Type B pancreatic cell (in vitro differentiated cells): Measurements from ENCODE around the gene MACC1. TPM values are rescaled to one million over a fixed set of nuclear protein-coding genes. Genes with fewer than 3 reads are reported as not detected.
A peak's percentile ranks its signal among the peaks of the same experiment; 100 is the strongest.
"Not testable (repeated sequence)": the region's sequence is repeated elsewhere in the genome, so short reads cannot be mapped to it uniquely, and the experiment has no call there.

Experiments used
- DNase-seq: peaks from one replicate; pipeline ENCODE4 v3.0.0; 2021; ENCODE audit warnings: mixed read lengths; ENCODE audit not compliant: unreplicated experiment; ENCODE audit errors: extremely low spot score
- H3K27ac Mint-ChIP-seq: 2 replicates; pipeline ENCODE4 v1.8.0; 2021; ENCODE audit warnings: mild to moderate bottlenecking, mixed read lengths
- H3K27me3 Mint-ChIP-seq: 2 replicates; pipeline ENCODE4 v1.8.0; 2021; ENCODE audit warnings: mixed read lengths
- H3K36me3 Mint-ChIP-seq: 2 replicates; pipeline ENCODE4 v1.8.0; 2021; ENCODE audit warnings: mixed read lengths
- H3K4me1 Mint-ChIP-seq: one replicate; pipeline ENCODE4 v1.8.0; 2021; ENCODE audit warnings: mixed read lengths; ENCODE audit not compliant: unreplicated experiment
- H3K4me3 Mint-ChIP-seq: 2 replicates; pipeline ENCODE4 v1.8.0; 2021; ENCODE audit warnings: mild to moderate bottlenecking, mixed read lengths
- H3K9me3 Mint-ChIP-seq: 2 replicates; pipeline ENCODE4 v1.8.0; 2021; ENCODE audit warnings: mixed read lengths
- CTCF ChIP-seq: fragments of 200-600 bp; sonication (generic); conservative IDR thresholded peaks from 2 replicates; pipeline ENCODE4 v1.5.0; 2021; ENCODE audit warnings: antibody characterized with exemption, mild to moderate bottlenecking
- total RNA-seq: library from RNA; stranded (reverse); gene quantifications from 2 replicates; pipeline ENCODE4 v1.2.1, GENCODE V29; 2021; ENCODE audit warnings: low replicate concordance

The MACC1 gene
- total RNA-seq, 1 donor from 2014 or later: 14.8 TPM

GRCh38 chr7:20136647-20137046, 80.5 kb downstream of the MACC1 start:
- H3K4me1 Mint-ChIP-seq: peaks cover 13% of the 10 kb centered on the region
- H3K36me3 Mint-ChIP-seq: peaks cover 6% of the 10 kb centered on the region

GRCh38 chr7:20133803-20134202, 83.4 kb downstream of the MACC1 start:
- TF ChIP-seq CTCF: no peak
- no peak for DNase-seq
- Mint-ChIP-seq H3K9me3 (no peaks in the 10 kb centered on the region), H3K36me3 (no peaks in the 10 kb centered on the region), H3K27ac (no peak overlapping the region), H3K27me3 (no peaks in the 10 kb centered on the region), H3K4me1 (peaks cover 6% of the 10 kb centered on the region), H3K4me3 (no peak overlapping the region)

More at GRCh38 chr7:20136647-20137046, 80.5 kb downstream of the MACC1 start:
- H3K27ac Mint-ChIP-seq: no peak overlapping the region
- H3K9me3 Mint-ChIP-seq: no peaks in the 10 kb centered on the region
- no peak overlapping the region for H3K4me3 Mint-ChIP-seq
- DNase-seq: no peak
- TF ChIP-seq CTCF: no peak
- no peaks in the 10 kb centered on the region for H3K27me3 Mint-ChIP-seq

GRCh38 chr7:20132585-20132984, 84.6 kb downstream of the MACC1 start:
- TF ChIP-seq CTCF: no peak
- peaks cover 6% of the 10 kb centered on the region for H3K4me1 Mint-ChIP-seq
- no peaks in the 10 kb centered on the region for H3K27me3 Mint-ChIP-seq
- peak overlapping the region; percentile 20 for H3K4me3 Mint-ChIP-seq
- DNase-seq: no peak
- H3K27ac Mint-ChIP-seq: no peak overlapping the region
- no peaks in the 10 kb centered on the region for H3K36me3 Mint-ChIP-seq
- H3K9me3 Mint-ChIP-seq: no peaks in the 10 kb centered on the region

- no peaks in the 10 kb centered on the region for H3K4me1 Mint-ChIP-seq
Observed at GRCh38 chr7:20131776-20132175, 85.4 kb downstream of the MACC1 start.

GRCh38 chr7:20129920-20130319, 87.3 kb downstream of the MACC1 start:
- Mint-ChIP-seq H3K4me1 (no peaks in the 10 kb centered on the region), H3K27me3 (peaks cover 5% of the 10 kb centered on the region), H3K4me3 (no peak overlapping the region), H3K9me3 (no peaks in the 10 kb centered on the region), H3K27ac (no peak overlapping the region), H3K36me3 (no peaks in the 10 kb centered on the region)
- no peak for TF ChIP-seq CTCF
- DNase-seq: no peak

More at GRCh38 chr7:20131776-20132175, 85.4 kb downstream of the MACC1 start:
- Mint-ChIP-seq H3K4me3 (no peak overlapping the region), H3K36me3 (no peaks in the 10 kb centered on the region), H3K27me3 (no peaks in the 10 kb centered on the region), H3K27ac (no peak overlapping the region), H3K9me3 (no peaks in the 10 kb centered on the region)
- TF ChIP-seq CTCF: no peak
- no peak for DNase-seq

- no peak for DNase-seq
- Mint-ChIP-seq H3K36me3 (no peaks in the 10 kb centered on the region), H3K27ac (no peak overlapping the region), H3K9me3 (no peaks in the 10 kb centered on the region), H3K4me3 (no peak overlapping the region), H3K4me1 (no peaks in the 10 kb centered on the region), H3K27me3 (peaks cover 5% of the 10 kb centered on the region)
- no peak for TF ChIP-seq CTCF
Observed at GRCh38 chr7:20128001-20128400, 89.2 kb downstream of the MACC1 start.

GRCh38 chr7:20126060-20126459, 91.1 kb downstream of the MACC1 start:
- H3K27ac Mint-ChIP-seq, DNase-seq, H3K9me3 Mint-ChIP-seq, H3K4me3 Mint-ChIP-seq, H3K36me3 Mint-ChIP-seq, H3K4me1 Mint-ChIP-seq: not testable (repeated sequence)
- peaks cover 19% of the 10 kb centered on the region for H3K27me3 Mint-ChIP-seq

GRCh38 chr7:20124087-20124486, 93.1 kb downstream of the MACC1 start:
- H3K9me3 Mint-ChIP-seq, H3K27ac Mint-ChIP-seq, DNase-seq, H3K4me1 Mint-ChIP-seq, H3K4me3 Mint-ChIP-seq, H3K36me3 Mint-ChIP-seq: not testable (repeated sequence)
- peaks cover 23% of the 10 kb centered on the region for H3K27me3 Mint-ChIP-seq
